ENCODE measurements around the gene GRIK5. TPM values are rescaled to one million over a fixed set of nuclear protein-coding genes. Genes with fewer than 3 reads are reported as not detected.

The GRIK5 gene
- total RNA-seq, 1 experiment from 2014 or later, result 0.48 TPM

DNA sequence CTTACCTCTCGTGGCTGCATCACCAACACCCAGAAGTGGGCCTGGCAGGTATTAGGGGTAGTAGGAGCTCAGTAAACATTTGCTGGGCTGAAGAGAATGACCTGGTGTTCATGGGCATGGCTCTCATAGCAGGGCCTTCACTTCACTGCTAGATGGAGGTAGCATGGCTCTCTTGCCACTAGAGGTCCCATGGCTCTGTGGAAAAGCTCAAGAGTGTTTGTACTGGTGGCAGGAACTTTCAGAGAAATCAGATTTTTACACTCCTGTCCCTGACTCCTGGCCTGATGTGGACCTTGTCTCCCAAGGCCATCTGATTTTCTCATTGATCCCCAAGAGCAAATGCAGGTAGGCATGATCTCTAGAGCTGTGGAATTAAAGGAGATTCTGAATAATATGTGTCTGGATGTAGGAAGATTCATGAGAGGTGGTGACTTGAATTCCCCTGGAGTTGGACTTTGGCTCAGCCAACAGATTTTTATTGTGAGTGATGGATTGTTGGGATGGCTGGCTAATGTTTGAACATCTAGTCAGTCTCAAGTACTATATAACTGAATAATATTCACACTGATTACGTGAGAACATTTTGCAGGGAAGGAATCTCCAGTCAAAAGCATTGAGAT is 11.7 kb upstream of the GRIK5 start:
- H3K27me3 Mint-ChIP-seq (ENCODE audit: insufficient read depth, unreplicated experiment), result no peaks in the 10 kb centered on the region
- H3K36me3 Mint-ChIP-seq (ENCODE audit: insufficient read depth, unreplicated experiment), result peaks cover 62% of the 10 kb centered on the region
- intact Hi-C loops (cut with micrococcal nuclease; ENCODE audit: unreplicated experiment), result no loop called here
- Histone ChIP-seq H3K27me3 (replicated peaks; ENCODE audit: control insufficient read depth, insufficient read depth, low read length) (no peaks in the 10 kb centered on the region), H3K4me1 (peaks cover 17% of the 10 kb centered on the region), H3K4me3 (ENCODE audit: low read depth, low read length) (no peak overlapping the region), H3K36me3 (ENCODE audit: control insufficient read depth, insufficient read depth, low read length) (peaks cover 5% of the 10 kb centered on the region), H3K9me3 (no peaks in the 10 kb centered on the region)
- H3K27ac Mint-ChIP-seq (ENCODE audit: unreplicated experiment), result peak overlapping the region; percentile 68
- peaks cover 32% of the 10 kb centered on the region for H3K4me1 Mint-ChIP-seq (ENCODE audit: low read depth, unreplicated experiment)
- POLR2A ChIA-PET, result interaction anchor here (0.6 kb wide), 1 partner anchor 15 kb away, joined by 3 read pairs; no protein-coding TSS in a partner anchor
- BruUV-seq (replicated peaks), result no TSS peak
- CTCF ChIA-PET, result interaction anchor here (0.6 to 1.0 kb wide), 2 partner anchors 10 to 116 kb away, joined by 5 read pairs; no protein-coding TSS in a partner anchor
- peak; percentile 66 to 67 for DNase-seq
- no peaks in the 10 kb centered on the region for H3K9me3 Mint-ChIP-seq (ENCODE audit: unreplicated experiment)
- peak overlapping the region; percentile 52 for H3K4me3 Mint-ChIP-seq (ENCODE audit: unreplicated experiment)
- peak; percentile 54 to 77 for TF ChIP-seq CTCF (IDR thresholded peaks at IDR 0.05; ENCODE audit: insufficient read depth in 1 of 2, low read depth in 1 of 2, low read length in 1 of 2, severe bottlenecking in 1 of 2, unreplicated experiment in 1 of 2)

DNA sequence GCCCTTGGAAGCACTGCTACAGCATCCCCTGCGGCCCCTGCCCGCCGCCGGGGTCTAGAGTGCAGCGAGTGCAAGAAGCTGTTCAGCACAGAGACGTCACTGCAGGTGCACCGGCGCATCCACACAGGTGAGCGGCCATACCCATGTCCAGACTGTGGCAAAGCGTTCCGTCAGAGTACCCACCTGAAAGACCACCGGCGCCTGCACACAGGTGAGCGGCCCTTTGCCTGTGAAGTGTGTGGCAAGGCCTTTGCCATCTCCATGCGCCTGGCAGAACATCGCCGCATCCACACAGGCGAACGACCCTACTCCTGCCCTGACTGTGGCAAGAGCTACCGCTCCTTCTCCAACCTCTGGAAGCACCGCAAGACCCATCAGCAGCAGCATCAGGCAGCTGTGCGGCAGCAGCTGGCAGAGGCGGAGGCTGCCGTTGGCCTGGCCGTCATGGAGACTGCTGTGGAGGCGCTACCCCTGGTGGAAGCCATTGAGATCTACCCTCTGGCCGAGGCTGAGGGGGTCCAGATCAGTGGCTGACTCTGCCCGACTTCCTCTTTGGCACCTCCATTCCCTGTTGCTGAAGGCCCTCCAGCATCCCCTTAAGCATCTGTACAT is 10.9 kb upstream of the GRIK5 start:
- H3K27me3 ChIP-seq (replicated peaks; ENCODE audit: control insufficient read depth, insufficient read depth, low read length), result no peaks in the 10 kb centered on the region
- no peak overlapping the region for H3K4me3 ChIP-seq (ENCODE audit: low read depth, low read length)
- peaks cover 35% of the 10 kb centered on the region for H3K4me1 Mint-ChIP-seq (ENCODE audit: low read depth, unreplicated experiment)
- H3K4me3 Mint-ChIP-seq (ENCODE audit: unreplicated experiment), result no peak overlapping the region
- H3K36me3 Mint-ChIP-seq (ENCODE audit: insufficient read depth, unreplicated experiment), result peaks cover 65% of the 10 kb centered on the region
- H3K4me1 ChIP-seq, result peaks cover 17% of the 10 kb centered on the region
- no peak for DNase-seq
- no peaks in the 10 kb centered on the region for H3K9me3 ChIP-seq
- H3K27me3 Mint-ChIP-seq (ENCODE audit: insufficient read depth, unreplicated experiment), result no peaks in the 10 kb centered on the region
- POLR2A ChIA-PET, result no interaction called here
- H3K9me3 Mint-ChIP-seq (ENCODE audit: unreplicated experiment), result no peaks in the 10 kb centered on the region
- no peak for TF ChIP-seq CTCF (IDR thresholded peaks at IDR 0.05; ENCODE audit: insufficient read depth in 1 of 2, low read depth in 1 of 2, low read length in 1 of 2, severe bottlenecking in 1 of 2, unreplicated experiment in 1 of 2)
- CTCF ChIA-PET, result interaction anchor here (0.6 to 1.0 kb wide), 2 partner anchors 11 to 115 kb away, joined by 5 read pairs; no protein-coding TSS in a partner anchor
- H3K36me3 ChIP-seq (ENCODE audit: control insufficient read depth, insufficient read depth, low read length), result peaks cover 5% of the 10 kb centered on the region
- intact Hi-C loops (cut with micrococcal nuclease; ENCODE audit: unreplicated experiment), result no loop called here
- no TSS peak for BruUV-seq (replicated peaks)
- peak overlapping the region; percentile 68 for H3K27ac Mint-ChIP-seq (ENCODE audit: unreplicated experiment)

- Histone ChIP-seq H3K9me3 (no peaks in the 10 kb centered on the region), H3K36me3 (ENCODE audit: control insufficient read depth, insufficient read depth, low read length) (peaks cover 5% of the 10 kb centered on the region), H3K4me3 (ENCODE audit: low read depth, low read length) (no peak overlapping the region), H3K27me3 (replicated peaks; ENCODE audit: control insufficient read depth, insufficient read depth, low read length) (no peaks in the 10 kb centered on the region), H3K4me1 (peaks cover 17% of the 10 kb centered on the region)
- H3K27me3 Mint-ChIP-seq (ENCODE audit: insufficient read depth, unreplicated experiment), result no peaks in the 10 kb centered on the region
- H3K4me1 Mint-ChIP-seq (ENCODE audit: low read depth, unreplicated experiment), result peaks cover 35% of the 10 kb centered on the region
- H3K4me3 Mint-ChIP-seq (ENCODE audit: unreplicated experiment), result no peak overlapping the region
- H3K36me3 Mint-ChIP-seq (ENCODE audit: insufficient read depth, unreplicated experiment), result peaks cover 68% of the 10 kb centered on the region
- no peak for TF ChIP-seq CTCF (IDR thresholded peaks at IDR 0.05; ENCODE audit: insufficient read depth in 1 of 2, low read depth in 1 of 2, low read length in 1 of 2, severe bottlenecking in 1 of 2, unreplicated experiment in 1 of 2)
- intact Hi-C loops (cut with micrococcal nuclease; ENCODE audit: unreplicated experiment), result loop anchor here (5.0 kb wide), 1 partner anchor 198 kb away; the partner anchor contains the start of gene ARHGEF1
- no peak for DNase-seq
- CTCF ChIA-PET, result no interaction called here
- no TSS peak for BruUV-seq (replicated peaks)
- POLR2A ChIA-PET, result no interaction called here
- H3K27ac Mint-ChIP-seq (ENCODE audit: unreplicated experiment), result no peak overlapping the region
- H3K9me3 Mint-ChIP-seq (ENCODE audit: unreplicated experiment), result no peaks in the 10 kb centered on the region
Measured at GRCh38 chr19:42079886-42080763, 10.1 kb upstream of the GRIK5 start.
